Astrocyte of the spinal cord (primary cell): ENCODE measurements around the gene MYO1H.
"Not testable (repeated sequence)": the region's sequence is repeated elsewhere in the genome, so short reads cannot be mapped to it uniquely, and the experiment has no call there.

Source experiments
- DNase-seq: peaks from one replicate; pipeline ENCODE4 v3.0.0; 2011; ENCODE audit warnings: low read depth, low spot score
- H3K4me3 ChIP-seq: 2 replicates; pipeline ENCODE4 v1.5.1; 2011; ENCODE audit warnings: low read depth, mild to moderate bottlenecking, low read length, moderate library complexity
- CTCF ChIP-seq: IDR thresholded peaks from 2 replicates; pipeline ENCODE4 v1.5.1; 2012; ENCODE audit warnings: low read depth, mild to moderate bottlenecking, low read length, inconsistent platforms
- in situ Hi-C: cut with HindIII; loops from 2 replicates; pipeline ENCODE4 v1.10.0; 2017; ENCODE audit warnings: low sequenced_read_pairs

Gene MYO1H

DNA sequence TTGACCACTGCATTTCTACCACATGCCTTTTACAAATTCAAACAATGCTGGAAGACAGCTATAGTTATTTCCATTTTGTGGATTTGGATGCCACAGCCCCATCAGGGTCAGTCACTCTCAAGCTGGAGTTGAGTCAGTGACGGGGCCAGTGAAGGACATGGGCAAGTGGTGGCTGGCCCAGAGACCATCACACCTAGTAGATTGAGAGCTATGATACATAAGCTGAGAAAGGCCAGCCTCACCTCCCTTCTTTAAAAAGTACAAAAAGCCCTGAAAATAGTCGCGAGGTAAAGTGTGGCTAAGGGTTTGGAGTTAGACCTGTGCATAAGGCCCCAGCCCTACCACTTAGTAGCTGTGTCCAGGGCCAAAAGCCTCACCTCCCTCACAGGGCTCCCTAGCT, 125.3 kb downstream of the MYO1H start:
- in situ Hi-C loops: no loop called here

DNA sequence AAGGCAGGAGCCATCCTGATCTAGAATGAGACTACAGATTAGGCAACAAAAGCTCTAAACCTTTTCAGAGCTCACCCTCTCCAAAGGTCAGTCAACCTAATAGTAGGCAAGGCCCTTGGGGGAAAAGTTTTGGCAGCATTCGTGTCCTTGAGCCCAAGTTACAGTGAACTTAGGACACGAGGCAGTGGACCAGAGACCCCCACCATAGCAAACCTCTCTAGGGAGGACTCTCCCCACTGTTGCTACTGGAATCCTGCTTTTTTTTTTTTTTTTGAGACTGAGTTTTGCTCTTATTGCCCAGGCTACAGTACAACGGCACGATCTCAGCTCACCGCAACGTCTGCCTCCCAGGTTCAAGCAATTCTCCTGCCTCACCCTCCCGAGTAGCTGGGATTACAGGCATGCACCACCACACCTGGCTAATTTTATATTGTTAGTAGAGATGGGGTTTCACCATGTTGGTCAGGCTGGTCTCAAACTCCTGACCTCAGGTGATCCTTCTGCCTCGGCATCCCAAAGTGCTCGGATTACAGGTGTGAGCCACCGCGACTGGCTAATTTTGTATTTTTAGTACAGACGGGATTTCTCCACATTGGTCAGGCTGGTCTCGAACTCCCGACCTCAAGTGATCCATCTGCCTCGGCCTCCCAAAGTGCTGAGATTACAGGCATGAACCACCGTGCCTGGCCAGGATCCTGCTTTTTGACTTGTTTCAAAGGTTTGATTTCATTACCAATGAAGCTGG, 126.0 kb downstream of the MYO1H start:
- DNase-seq, in situ Hi-C loops, H3K4me3 ChIP-seq: not testable (repeated sequence)

More for the DNA sequence above, 125.3 kb downstream of the MYO1H start:
- H3K4me3 ChIP-seq: no peak overlapping the region
- no peak for DNase-seq
- no peak for TF ChIP-seq CTCF

GRCh38 chr12:109475121-109475520, 127.4 kb downstream of the MYO1H start:
- in situ Hi-C loops: no loop called here
- H3K4me3 ChIP-seq: no peak overlapping the region
- TF ChIP-seq CTCF: no peak
- no peak for DNase-seq

DNA sequence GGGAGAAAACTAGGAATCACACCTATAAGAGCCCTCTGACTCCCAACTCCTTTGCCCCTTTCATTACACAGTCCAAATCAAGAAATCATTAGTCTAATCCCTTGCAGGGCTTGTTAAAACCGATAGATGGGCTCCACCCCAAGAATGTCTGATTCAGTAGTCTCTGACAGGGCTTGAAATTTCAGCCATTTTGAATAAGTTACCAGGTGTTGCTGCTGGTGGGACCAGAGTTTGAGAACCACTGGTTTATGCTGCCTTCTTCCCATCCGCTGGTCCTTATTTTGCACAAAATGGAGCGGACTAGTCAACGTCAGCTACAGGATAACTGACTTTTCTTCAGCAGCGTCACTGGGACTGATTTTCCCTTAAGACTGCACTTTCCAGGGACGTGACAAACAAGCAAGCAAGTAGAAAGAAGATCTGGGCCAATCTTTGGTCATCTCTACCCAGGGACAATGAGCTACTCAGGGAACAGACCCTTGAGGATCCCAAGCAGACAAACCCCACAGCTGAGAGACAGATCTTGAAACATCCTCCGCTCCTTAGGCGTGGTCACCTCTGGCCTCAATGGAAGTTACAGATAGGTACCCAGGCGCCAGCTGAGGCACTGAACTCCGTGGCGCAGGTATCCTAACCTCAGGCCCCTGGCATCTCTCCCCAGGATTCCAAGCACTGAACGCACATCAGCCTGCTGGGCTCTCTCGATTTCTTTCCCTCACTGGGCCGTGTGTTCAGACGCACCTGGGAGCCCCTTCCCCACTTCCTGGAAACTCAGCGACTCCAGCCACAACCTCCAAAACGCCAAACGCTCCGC, 128.5 kb downstream of the MYO1H start:
- in situ Hi-C loops: no loop called here
- peak overlapping the region; percentile 90 for H3K4me3 ChIP-seq
- no peak for DNase-seq
- TF ChIP-seq CTCF: no peak

GRCh38 chr12:109476807-109477184, 129.1 kb downstream of the MYO1H start:
- TF ChIP-seq CTCF: no peak
- DNase-seq: no peak
- peak overlapping the region; percentile 90 for H3K4me3 ChIP-seq
- in situ Hi-C loops: no loop called here

- no peak for TF ChIP-seq CTCF
- H3K4me3 ChIP-seq: peak within 1 kb of the TSS; percentile 90
- peak; percentile 93 for DNase-seq
- in situ Hi-C loops: no loop called here
Observed at GRCh38 chr12:109477185-109477962, 129.7 kb downstream of the MYO1H start, which contains the start of the genes KCTD10 and UBE3B. Gene KCTD10, minus strand, starts transcription at chr12:109477300. Its CDS starts 38 bp downstream, at chr12:109477262. Gene UBE3B, plus strand, starts transcription at chr12:109477634. Its CDS starts 5,918 bp downstream, at chr12:109483552.
